IMR-90 (cell line): ENCODE data around the gene SOX5. TPM values are rescaled to one million over a fixed set of nuclear protein-coding genes. Genes with fewer than 3 reads are reported as not detected.

Source experiments
- ATAC-seq: fragments of 200-7000 bp; cut with Tn5 transposase; 2 replicates; pipeline ENCODE4 v1.9.1; 2020; ENCODE audit warnings: low read depth, mild to moderate bottlenecking, moderate library complexity
- BruUV-seq: library from RNA; stranded (reverse); fragments of 400-500 nt; replicated peaks from 2 replicates; lab custom pipeline; 2021; lab: Mats Ljungman, UMichigan
- CTCF ChIA-PET: fragments of 300-600 bp; formaldehyde crosslinking; extraction: SDS; loops from one replicate; lab custom pipeline; 2021; ENCODE audit warnings: antibody characterized with exemption; lab: Yijun Ruan, JAX
- POLR2A ChIA-PET: fragments of 300-600 bp; sonication (Branson Sonifier 250); formaldehyde crosslinking; loops from one replicate; lab custom pipeline; 2022; ENCODE audit warnings: antibody characterized with exemption; ENCODE audit not compliant: unreplicated experiment; lab: Charles Lee
- DNase-seq: peaks from one replicate; pipeline ENCODE4 v3.0.0; 2013
- H2AFZ ChIP-seq: replicated peaks from 2 replicates; pipeline ENCODE3; 2013; ENCODE audit warnings: low read length, mild to moderate bottlenecking; ENCODE audit not compliant: poor library complexity
- H2AK5ac ChIP-seq: 2 replicates; pipeline ENCODE4 v1.6.1; 2013; ENCODE audit warnings: low read depth, low read length, inconsistent platforms
- H2AK9ac ChIP-seq: replicated peaks from 2 replicates; pipeline ENCODE3; 2013; ENCODE audit warnings: mild to moderate bottlenecking, low read depth, low read length, moderate library complexity; ENCODE audit not compliant: poor library complexity
- H2BK120ac ChIP-seq: 2 replicates; pipeline ENCODE4 v1.6.1; 2013; ENCODE audit warnings: low read depth, low read length, inconsistent platforms
- H2BK15ac ChIP-seq: 3 replicates; pipeline ENCODE4 v1.6.1; 2013; ENCODE audit warnings: low read depth, low read length, inconsistent platforms
- H2BK20ac ChIP-seq: 2 replicates; pipeline ENCODE4 v1.6.1; 2013; ENCODE audit warnings: low read depth, mild to moderate bottlenecking, inconsistent platforms, low read length, moderate library complexity
- H2BK5ac ChIP-seq: 2 replicates; pipeline ENCODE4 v1.6.1; 2013; ENCODE audit warnings: mild to moderate bottlenecking, low read depth, low read length, inconsistent platforms; ENCODE audit not compliant: poor library complexity, severe bottlenecking
- H3K14ac ChIP-seq: replicated peaks from 2 replicates; pipeline ENCODE4 v1.6.1; 2013; ENCODE audit warnings: low read depth, low read length, inconsistent platforms
- H3K18ac ChIP-seq: 2 replicates; pipeline ENCODE4 v1.6.1; 2013; ENCODE audit warnings: low read depth, low read length, control low read depth
- H3K23ac ChIP-seq: 2 replicates; pipeline ENCODE4 v1.6.1; 2013; ENCODE audit warnings: low read depth, low read length, inconsistent platforms
- H3K27ac ChIP-seq: 2 replicates; pipeline ENCODE4 v1.5.1; 2013; ENCODE audit warnings: mild to moderate bottlenecking, control low read depth, low read length; ENCODE audit not compliant: insufficient read depth
- H3K27me3 ChIP-seq: 2 replicates; pipeline ENCODE4 v1.6.1; 2013; ENCODE audit warnings: low read length; ENCODE audit not compliant: control insufficient read depth, insufficient read depth
- H3K36me3 ChIP-seq: 2 replicates; pipeline ENCODE4 v1.6.1; 2013; ENCODE audit warnings: low read length, mixed read lengths; ENCODE audit not compliant: control insufficient read depth, insufficient read depth
- H3K4ac ChIP-seq: 2 replicates; pipeline ENCODE4 v1.6.1; 2013; ENCODE audit warnings: low read depth, low read length, inconsistent platforms
- H3K4me1 ChIP-seq: 2 replicates; pipeline ENCODE4 v1.6.1; 2013; ENCODE audit warnings: low read length, mixed read lengths; ENCODE audit not compliant: control insufficient read depth, insufficient read depth
- H3K4me2 ChIP-seq: 2 replicates; pipeline ENCODE4 v1.6.1; 2013; ENCODE audit warnings: low read depth, mild to moderate bottlenecking, control low read depth, low read length, moderate library complexity
- H3K4me3 ChIP-seq: 2 replicates; pipeline ENCODE4 v1.5.1; 2013; ENCODE audit warnings: low read depth, mild to moderate bottlenecking, control low read depth, low read length, moderate library complexity; ENCODE audit not compliant: insufficient read depth
- H3K56ac ChIP-seq: 2 replicates; pipeline ENCODE4 v1.6.1; 2013; ENCODE audit warnings: low read length, inconsistent platforms; ENCODE audit not compliant: insufficient read depth; ENCODE audit errors: extremely low read depth
- H3K79me1 ChIP-seq, 2 experiments: 2 replicates each; pipeline ENCODE4 v1.6.1; 2013; ENCODE audit warnings: low read length in 2 of 2, inconsistent platforms in 1 of 2, low read depth in 1 of 2
- H3K9ac ChIP-seq: 2 replicates; pipeline ENCODE4 v1.6.1; 2013; ENCODE audit warnings: low read depth, low read length, control low read depth
- H3K9me1 ChIP-seq: 2 replicates; pipeline ENCODE4 v1.6.1; 2013; ENCODE audit warnings: low read length, inconsistent platforms; ENCODE audit not compliant: insufficient read depth
- H3K9me3 ChIP-seq: 2 replicates; pipeline ENCODE4 v1.6.1; 2013; ENCODE audit warnings: low read length; ENCODE audit not compliant: control insufficient read depth, insufficient read depth
- H4K20me1 ChIP-seq: 2 replicates; pipeline ENCODE4 v1.6.1; 2013; ENCODE audit warnings: low read length, inconsistent platforms; ENCODE audit not compliant: insufficient read depth
- H4K5ac ChIP-seq: 2 replicates; pipeline ENCODE4 v1.6.1; 2013; ENCODE audit warnings: mild to moderate bottlenecking, low read depth, low read length, control low read depth
- H4K8ac ChIP-seq, 2 experiments: 2 replicates each; pipeline ENCODE4 v1.6.1; 2013; ENCODE audit warnings: low read depth in 2 of 2, low read length in 2 of 2, control low read depth in 1 of 2, inconsistent platforms in 1 of 2
- H4K91ac ChIP-seq: 2 replicates; pipeline ENCODE4 v1.6.1; 2013; ENCODE audit warnings: low read depth, low read length, inconsistent platforms; ENCODE audit not compliant: insufficient read depth
- BHLHE40 ChIP-seq: fragments of 150-350 bp; IDR thresholded peaks from 2 replicates; pipeline ENCODE4 v1.6.1; 2016; ENCODE audit warnings: mild to moderate bottlenecking, low read depth, low read length
- CEBPB ChIP-seq: IDR thresholded peaks from 2 replicates; pipeline ENCODE4 v1.6.1; 2012; ENCODE audit warnings: low read depth, low read length, improper control_type of control experiment
- CHD1 ChIP-seq: IDR thresholded peaks from 2 replicates; pipeline ENCODE4 v1.6.1; 2012; ENCODE audit warnings: low read depth, low read length, improper control_type of control experiment
- FOS ChIP-seq: fragments of 150-350 bp; IDR thresholded peaks from 2 replicates; pipeline ENCODE4 v1.6.1; 2016; ENCODE audit warnings: low read depth, low read length
- MAFK ChIP-seq: IDR thresholded peaks from 2 replicates; pipeline ENCODE4 v1.6.1; 2012; ENCODE audit warnings: low read depth, low read length, improper control_type of control experiment
- MXI1 ChIP-seq: IDR thresholded peaks from 2 replicates; pipeline ENCODE4 v1.6.1; 2012; ENCODE audit warnings: low read depth, mild to moderate bottlenecking, low read length, moderate library complexity, borderline replicate concordance
- NFE2L2 ChIP-seq: fragments of 150-350 bp; IDR thresholded peaks from 2 replicates; pipeline ENCODE4 v1.6.1; 2016; ENCODE audit warnings: low read depth, mild to moderate bottlenecking, low read length
- POLR2A ChIP-seq: IDR thresholded peaks from 2 replicates; pipeline ENCODE4 v1.6.1; 2012; ENCODE audit warnings: mild to moderate bottlenecking, low read depth, low read length
- RAD21 ChIP-seq: IDR thresholded peaks from 2 replicates; pipeline ENCODE4 v1.6.1; 2012; ENCODE audit warnings: low read length, improper control_type of control experiment
- SMC3 ChIP-seq: fragments of 150-350 bp; IDR thresholded peaks from 2 replicates; pipeline ENCODE4 v1.6.1; 2016; ENCODE audit warnings: low read depth, mild to moderate bottlenecking, antibody characterized with exemption, low read length, moderate library complexity
- WGBS, 2 experiments: methylation state at CpG; one replicate each; pipeline versions ENCODE4 v1.1.5 to v1.1.7; 2013; ENCODE audit warnings: missing lambda C conversion rate in 2 of 2; ENCODE audit not compliant: insufficient read length in 1 of 2; ENCODE audit errors: extremely low coverage in 2 of 2; 5-methylcytosine and 5-hydroxymethylcytosine counted together
- dilution Hi-C: fragments of 300-500 bp; cut with HindIII; formaldehyde crosslinking; loops from one replicate; pipeline ENCODE4 v1.14.3; 2018; ENCODE audit warnings: low sequenced_read_pairs; ENCODE audit not compliant: unreplicated experiment
- in situ Hi-C: fragments of 300-500 bp; cut with MboI; formaldehyde crosslinking; loops from 3 replicates; pipeline ENCODE4 v1.14.3; 2019; ENCODE audit warnings: low sequenced_read_pairs, inconsistent platforms, mixed read lengths
- intact Hi-C: fragments of 100-400 bp; cut with micrococcal nuclease; formaldehyde crosslinking; loops from 2 replicates; pipeline ENCODE4 v1.10.0; 2022
- polyA plus RNA-seq, 3 experiments: library from polyadenylated mRNA; depleted of rRNA; stranded (reverse); fragments of >200 nt; gene quantifications; 2 replicates each; pipeline ENCODE4 v1.2.3, GENCODE V29; 2012; ENCODE audit warnings: low replicate concordance in 1 of 3
- total RNA-seq: library from RNA; depleted of rRNA; stranded (reverse); fragments of >200 nt; gene quantifications from 2 replicates; pipeline ENCODE4 v1.2.3, GENCODE V29; 2012
- TF ChIP-seq, protein P1 (sequence below): fragments of 150-350 bp; IDR thresholded peaks from 2 replicates; pipeline ENCODE4 v1.6.1; 2017; ENCODE audit warnings: mild to moderate bottlenecking, antibody characterized with exemption, low read length, low read depth
- TF ChIP-seq, protein P2 (sequence below): conservative IDR thresholded peaks from 2 replicates; pipeline ENCODE4 v1.5.1; 2012; ENCODE audit warnings: mild to moderate bottlenecking, low read depth, low read length, improper control_type of control experiment

SOX5 gene
- total and polyA plus RNA-seq, 2 of the 4 experiments (the other 2 are of a cell fraction) = 1.1 to 13.1 TPM

DNA sequence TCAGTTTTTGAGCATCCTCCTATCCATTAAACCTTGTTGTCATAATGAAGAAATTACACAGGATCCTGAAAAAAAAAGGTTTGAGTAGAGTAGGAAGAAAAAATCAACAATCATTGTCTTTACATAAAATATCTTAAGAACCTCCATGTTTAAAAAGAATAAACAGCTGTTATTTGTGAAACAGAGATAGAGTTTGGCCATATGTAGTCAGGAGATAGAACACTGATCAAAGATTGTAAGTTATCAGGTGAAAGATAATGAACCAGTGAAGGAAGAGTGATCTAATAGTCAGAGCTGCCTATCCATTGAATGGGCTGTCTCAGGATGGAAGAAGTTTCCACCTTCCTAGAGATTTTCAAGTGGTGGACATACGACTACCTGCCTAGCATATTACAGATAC lies 397.1 kb downstream of the SOX5 start:
- dilution Hi-C loops = no loop called here
- no peak overlapping the region for H3K4me2 ChIP-seq
- intact Hi-C loops = loop anchor here (5.0 kb wide), 1 partner anchor 70 kb away; no protein-coding TSS in a partner anchor
- H2BK5ac ChIP-seq = no peak overlapping the region
- BruUV-seq = no TSS peak
- H3K9me3 ChIP-seq = no peaks in the 10 kb centered on the region
- H3K56ac ChIP-seq = no peak overlapping the region
- DNase-seq = no peak
- H2AK9ac ChIP-seq = no peak overlapping the region
- ChIA-PET CTCF (no interaction called here), POLR2A (no interaction called here)
- H3K36me3 ChIP-seq = no peaks in the 10 kb centered on the region
- H3K4ac ChIP-seq = no peak overlapping the region
- no peak overlapping the region for H4K91ac ChIP-seq
- no peaks in the 10 kb centered on the region for H3K9me1 ChIP-seq
- no peak overlapping the region for H4K8ac ChIP-seq
- H3K23ac ChIP-seq = no peak overlapping the region
- no peak overlapping the region for H3K9ac ChIP-seq
- H2BK15ac ChIP-seq = no peak overlapping the region
- no peak overlapping the region for H2AFZ ChIP-seq
- H3K27ac ChIP-seq = no peak overlapping the region
- no peak overlapping the region for H3K14ac ChIP-seq
- no peak for ATAC-seq
- H3K79me1 ChIP-seq = no peaks in the 10 kb centered on the region
- WGBS, 2 experiments = no CpG with 5 or more reads among the region's 1 CpG
- no peaks in the 10 kb centered on the region for H3K27me3 ChIP-seq
- H4K20me1 ChIP-seq = no peaks in the 10 kb centered on the region
- no peaks in the 10 kb centered on the region for H3K4me1 ChIP-seq
- no peak overlapping the region for H2AK5ac ChIP-seq
- no peak overlapping the region for H2BK120ac ChIP-seq
- TF ChIP-seq BHLHE40 (no peak), FOS (no peak), SMC3 (no peak), RAD21 (no peak), MXI1 (no peak), CEBPB (no peak), CHD1 (no peak), POLR2A (no peak), NFE2L2 (no peak), MAFK (no peak)
- TF ChIP-seq, protein P1, sequence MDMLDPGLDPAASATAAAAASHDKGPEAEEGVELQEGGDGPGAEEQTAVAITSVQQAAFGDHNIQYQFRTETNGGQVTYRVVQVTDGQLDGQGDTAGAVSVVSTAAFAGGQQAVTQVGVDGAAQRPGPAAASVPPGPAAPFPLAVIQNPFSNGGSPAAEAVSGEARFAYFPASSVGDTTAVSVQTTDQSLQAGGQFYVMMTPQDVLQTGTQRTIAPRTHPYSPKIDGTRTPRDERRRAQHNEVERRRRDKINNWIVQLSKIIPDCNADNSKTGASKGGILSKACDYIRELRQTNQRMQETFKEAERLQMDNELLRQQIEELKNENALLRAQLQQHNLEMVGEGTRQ = no peak
- TF ChIP-seq, protein P2, sequence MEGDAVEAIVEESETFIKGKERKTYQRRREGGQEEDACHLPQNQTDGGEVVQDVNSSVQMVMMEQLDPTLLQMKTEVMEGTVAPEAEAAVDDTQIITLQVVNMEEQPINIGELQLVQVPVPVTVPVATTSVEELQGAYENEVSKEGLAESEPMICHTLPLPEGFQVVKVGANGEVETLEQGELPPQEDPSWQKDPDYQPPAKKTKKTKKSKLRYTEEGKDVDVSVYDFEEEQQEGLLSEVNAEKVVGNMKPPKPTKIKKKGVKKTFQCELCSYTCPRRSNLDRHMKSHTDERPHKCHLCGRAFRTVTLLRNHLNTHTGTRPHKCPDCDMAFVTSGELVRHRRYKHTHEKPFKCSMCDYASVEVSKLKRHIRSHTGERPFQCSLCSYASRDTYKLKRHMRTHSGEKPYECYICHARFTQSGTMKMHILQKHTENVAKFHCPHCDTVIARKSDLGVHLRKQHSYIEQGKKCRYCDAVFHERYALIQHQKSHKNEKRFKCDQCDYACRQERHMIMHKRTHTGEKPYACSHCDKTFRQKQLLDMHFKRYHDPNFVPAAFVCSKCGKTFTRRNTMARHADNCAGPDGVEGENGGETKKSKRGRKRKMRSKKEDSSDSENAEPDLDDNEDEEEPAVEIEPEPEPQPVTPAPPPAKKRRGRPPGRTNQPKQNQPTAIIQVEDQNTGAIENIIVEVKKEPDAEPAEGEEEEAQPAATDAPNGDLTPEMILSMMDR = no peak
- no peak overlapping the region for H4K5ac ChIP-seq
- in situ Hi-C loops = no loop called here
- no peak overlapping the region for H3K18ac ChIP-seq
- H2BK20ac ChIP-seq = no peak overlapping the region
- H3K4me3 ChIP-seq = no peak overlapping the region
